Measurements from ENCODE around the gene NRIP1. TPM values are rescaled to one million over a fixed set of nuclear protein-coding genes. Genes with fewer than 3 reads are reported as not detected.

The NRIP1 gene
- polyA plus RNA-seq, 3 donors: 4.3 to 28.2 (median 23.5) TPM

DNA sequence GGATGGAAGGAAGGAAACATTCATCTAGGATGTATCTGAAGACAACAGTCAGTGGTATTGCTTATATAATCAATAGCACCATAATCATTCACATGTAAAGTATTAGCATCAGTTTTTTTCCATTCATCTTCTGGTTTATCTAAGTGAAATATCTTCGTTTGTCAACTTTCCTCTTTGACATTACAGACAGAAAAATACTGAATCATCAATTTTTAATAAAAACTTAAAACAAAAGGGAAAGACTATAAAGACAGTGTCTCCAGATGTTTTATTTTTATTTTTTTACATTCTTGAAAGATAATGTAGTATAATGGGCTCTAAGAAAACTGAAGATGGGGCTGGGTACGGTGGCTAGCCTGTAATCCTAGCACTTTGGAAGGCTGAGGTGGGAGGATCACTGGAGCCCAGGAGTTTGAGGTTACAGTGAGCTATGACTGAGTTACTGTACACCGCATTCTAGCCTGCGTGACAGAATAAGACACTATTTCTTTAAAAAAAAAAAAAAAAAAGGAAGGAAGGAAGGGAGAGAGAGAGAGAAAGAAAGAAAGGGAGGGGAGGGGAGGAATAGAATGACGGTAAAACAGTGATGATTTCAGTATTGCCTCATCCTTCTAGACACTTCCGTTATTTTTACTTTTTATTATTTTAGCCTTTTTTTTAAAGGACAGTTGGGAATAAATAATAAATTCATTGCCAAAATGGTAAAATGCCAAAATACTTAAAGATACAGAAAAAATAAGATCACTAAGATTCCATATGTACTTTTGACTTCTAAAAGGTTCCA lies 89.5 kb downstream of the NRIP1 start:
- no peaks in the 10 kb centered on the region for H3K27me3 ChIP-seq (ENCODE audit: control insufficient read depth in 2 of 2, insufficient read depth in 2 of 2, low read length in 2 of 2)
- peaks cover 51% of the 10 kb centered on the region for H4K20me1 ChIP-seq (ENCODE audit: insufficient read depth, low read length)
- peaks cover 10 to 19% of the 10 kb centered on the region in 2 donors for H3K36me3 ChIP-seq (replicated peaks in 1 of 2; ENCODE audit: control insufficient read depth in 1 of 2, insufficient read depth in 2 of 2, low read length in 2 of 2)
- H3K27ac ChIP-seq (ENCODE audit: low read depth in 1 of 2, low read length in 2 of 2): no peak overlapping the region
- peak in 1 of 3 donors; percentile 8 for DNase-seq
- no peaks in the 10 kb centered on the region for H3K4me1 ChIP-seq (ENCODE audit: control insufficient read depth in 1 of 2, insufficient read depth in 2 of 2, low read length in 2 of 2)
- no peaks in the 10 kb centered on the region for H3K4me1 Mint-ChIP-seq
- no peak overlapping the region for H3K9ac ChIP-seq (ENCODE audit: insufficient read depth, low read length, poor library complexity, severe bottlenecking)
- H3K4me3 ChIP-seq (replicated peaks in 1 of 3; ENCODE audit: low read depth in 2 of 3, low read length in 3 of 3): no peak overlapping the region
- 100% methylated on average over 1 of the region's 6 CpGs for WGBS (ENCODE audit: insufficient coverage)
- H3K27me3 Mint-ChIP-seq (ENCODE audit: low read depth in 3 of 3): no peaks in the 10 kb centered on the region
- no peak overlapping the region for H3K4me3 Mint-ChIP-seq
- H3K9me3 Mint-ChIP-seq: peaks cover 0 to 2% (median 0%) of the 10 kb centered on the region in 7 donors
- TF ChIP-seq, protein P1, sequence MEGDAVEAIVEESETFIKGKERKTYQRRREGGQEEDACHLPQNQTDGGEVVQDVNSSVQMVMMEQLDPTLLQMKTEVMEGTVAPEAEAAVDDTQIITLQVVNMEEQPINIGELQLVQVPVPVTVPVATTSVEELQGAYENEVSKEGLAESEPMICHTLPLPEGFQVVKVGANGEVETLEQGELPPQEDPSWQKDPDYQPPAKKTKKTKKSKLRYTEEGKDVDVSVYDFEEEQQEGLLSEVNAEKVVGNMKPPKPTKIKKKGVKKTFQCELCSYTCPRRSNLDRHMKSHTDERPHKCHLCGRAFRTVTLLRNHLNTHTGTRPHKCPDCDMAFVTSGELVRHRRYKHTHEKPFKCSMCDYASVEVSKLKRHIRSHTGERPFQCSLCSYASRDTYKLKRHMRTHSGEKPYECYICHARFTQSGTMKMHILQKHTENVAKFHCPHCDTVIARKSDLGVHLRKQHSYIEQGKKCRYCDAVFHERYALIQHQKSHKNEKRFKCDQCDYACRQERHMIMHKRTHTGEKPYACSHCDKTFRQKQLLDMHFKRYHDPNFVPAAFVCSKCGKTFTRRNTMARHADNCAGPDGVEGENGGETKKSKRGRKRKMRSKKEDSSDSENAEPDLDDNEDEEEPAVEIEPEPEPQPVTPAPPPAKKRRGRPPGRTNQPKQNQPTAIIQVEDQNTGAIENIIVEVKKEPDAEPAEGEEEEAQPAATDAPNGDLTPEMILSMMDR (IDR thresholded peaks at IDR 0.05): no peak
- H2AFZ ChIP-seq (ENCODE audit: insufficient read depth, low read depth, low read length, poor library complexity, severe bottlenecking): no peak overlapping the region
- intact Hi-C loops (cut with micrococcal nuclease): no loop called here
- peaks cover 47% of the 10 kb centered on the region for H3K79me2 ChIP-seq (ENCODE audit: insufficient read depth, low read length)
- H3K9me3 ChIP-seq (replicated peaks in 1 of 2; ENCODE audit: control insufficient read depth in 1 of 2, insufficient read depth in 1 of 2, low read length in 2 of 2): no peaks in the 10 kb centered on the region
- H3K36me3 Mint-ChIP-seq: peaks cover 25 to 36% of the 10 kb centered on the region in 2 donors
- H3K4me2 ChIP-seq (replicated peaks; ENCODE audit: extremely low read depth, low read length, poor library complexity, severe bottlenecking): no peak overlapping the region
- H3K27ac Mint-ChIP-seq: peak overlapping the region in 4 of 7 donors; percentile 20 to 74 (median 70)

DNA sequence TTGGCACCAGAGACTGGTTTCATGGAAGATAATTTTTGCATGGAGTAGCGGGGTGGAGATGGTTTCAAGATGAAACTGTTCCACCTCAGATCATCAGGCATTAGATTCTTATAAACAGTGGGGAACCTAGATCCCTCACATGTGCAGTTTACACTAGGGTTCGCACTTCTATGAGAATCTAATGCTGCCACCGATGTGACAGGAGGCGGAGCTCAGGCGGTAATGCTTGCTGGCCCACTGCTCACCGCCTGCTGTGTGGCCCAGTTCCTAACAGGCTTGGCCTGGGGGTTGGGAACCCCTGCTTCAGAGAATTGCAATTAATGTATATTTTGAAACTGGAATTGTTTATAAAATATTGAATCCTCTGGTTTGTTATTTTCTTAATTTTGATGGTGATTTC lies 92.1 kb downstream of the NRIP1 start:
- peaks cover 0 to 2% (median 0%) of the 10 kb centered on the region in 7 donors for H3K9me3 Mint-ChIP-seq
- no peak overlapping the region for H2AFZ ChIP-seq (ENCODE audit: insufficient read depth, low read depth, low read length, poor library complexity, severe bottlenecking)
- H3K4me1 ChIP-seq (ENCODE audit: control insufficient read depth in 1 of 2, insufficient read depth in 2 of 2, low read length in 2 of 2): no peaks in the 10 kb centered on the region
- WGBS (ENCODE audit: insufficient coverage): 95% methylated on average over 5 of the region's 6 CpGs
- H3K4me3 Mint-ChIP-seq: no peak overlapping the region
- peaks cover 51% of the 10 kb centered on the region for H4K20me1 ChIP-seq (ENCODE audit: insufficient read depth, low read length)
- peaks cover 16 to 27% of the 10 kb centered on the region in 2 donors for H3K36me3 ChIP-seq (replicated peaks in 1 of 2; ENCODE audit: control insufficient read depth in 1 of 2, insufficient read depth in 2 of 2, low read length in 2 of 2)
- no peaks in the 10 kb centered on the region for H3K9me3 ChIP-seq (replicated peaks in 1 of 2; ENCODE audit: control insufficient read depth in 1 of 2, insufficient read depth in 1 of 2, low read length in 2 of 2)
- H3K27me3 ChIP-seq (ENCODE audit: control insufficient read depth in 2 of 2, insufficient read depth in 2 of 2, low read length in 2 of 2): no peaks in the 10 kb centered on the region
- H3K27me3 Mint-ChIP-seq (ENCODE audit: low read depth in 3 of 3): no peaks in the 10 kb centered on the region
- no peak overlapping the region for H3K27ac ChIP-seq (ENCODE audit: low read depth in 1 of 2, low read length in 2 of 2)
- H3K4me3 ChIP-seq (replicated peaks in 1 of 3; ENCODE audit: low read depth in 2 of 3, low read length in 3 of 3): no peak overlapping the region
- DNase-seq: no peak
- H3K27ac Mint-ChIP-seq: no peak overlapping the region
- no peak overlapping the region for H3K9ac ChIP-seq (ENCODE audit: insufficient read depth, low read length, poor library complexity, severe bottlenecking)
- H3K4me2 ChIP-seq (replicated peaks; ENCODE audit: extremely low read depth, low read length, poor library complexity, severe bottlenecking): no peak overlapping the region
- H3K36me3 Mint-ChIP-seq: peaks cover 32 to 38% of the 10 kb centered on the region in 2 donors
- H3K79me2 ChIP-seq (ENCODE audit: insufficient read depth, low read length): peaks cover 34% of the 10 kb centered on the region
- TF ChIP-seq, protein P1 (IDR thresholded peaks at IDR 0.05): no peak
- intact Hi-C loops (cut with micrococcal nuclease): no loop called here
- no peaks in the 10 kb centered on the region for H3K4me1 Mint-ChIP-seq

All from CD14-positive monocyte (primary cell).